Muscle layer of colon (tissue), 2 donors: Measurements from ENCODE around the gene ADK.
A peak's percentile ranks its signal among the peaks of the same experiment; 100 is the strongest.
"Not testable (repeated sequence)": the region's sequence is repeated elsewhere in the genome, so short reads cannot be mapped to it uniquely, and the experiment has no call there.

Experiments
- H3K27ac ChIP-seq: one replicate; pipeline ENCODE4 v1.7.0; 2013; ENCODE audit warnings: low read depth, mild to moderate bottlenecking, low read length, moderate library complexity
- H3K27me3 ChIP-seq, 2 donors: one replicate each; pipeline ENCODE4 v1.7.0; 2013; ENCODE audit warnings: low read length in 2 of 2, mild to moderate bottlenecking in 2 of 2; ENCODE audit not compliant: insufficient read depth in 2 of 2, control insufficient read depth in 1 of 2
- H3K36me3 ChIP-seq: one replicate; pipeline ENCODE4 v1.7.0; 2013; ENCODE audit warnings: mild to moderate bottlenecking, low read length; ENCODE audit not compliant: insufficient read depth
- H3K4me1 ChIP-seq: one replicate; pipeline ENCODE4 v1.7.0; 2013; ENCODE audit warnings: mild to moderate bottlenecking, low read length; ENCODE audit not compliant: insufficient read depth
- H3K4me3 ChIP-seq, 2 donors: one replicate each; pipeline ENCODE4 v1.7.0; 2013; ENCODE audit warnings: low read length in 2 of 2, low read depth in 1 of 2, mild to moderate bottlenecking in 1 of 2, moderate library complexity in 1 of 2
- H3K9ac ChIP-seq: one replicate; pipeline ENCODE4 v1.7.0; 2013; ENCODE audit warnings: low read length
- H3K9me3 ChIP-seq: one replicate; pipeline ENCODE4 v1.7.0; 2013; ENCODE audit warnings: mild to moderate bottlenecking, low read length
- donor health status: abdominal sarcoma.
- donor health status: Adenocarcinoma of cecum.

The ADK gene

GRCh38 chr10:74188617-74189016 lies 37.6 kb downstream of the ADK start:
- not testable (repeated sequence) for H3K27ac ChIP-seq, H3K9ac ChIP-seq, H3K9me3 ChIP-seq, H3K27me3 ChIP-seq, H3K4me3 ChIP-seq, H3K36me3 ChIP-seq
- peaks cover 14% of the 10 kb centered on the region for H3K4me1 ChIP-seq

DNA sequence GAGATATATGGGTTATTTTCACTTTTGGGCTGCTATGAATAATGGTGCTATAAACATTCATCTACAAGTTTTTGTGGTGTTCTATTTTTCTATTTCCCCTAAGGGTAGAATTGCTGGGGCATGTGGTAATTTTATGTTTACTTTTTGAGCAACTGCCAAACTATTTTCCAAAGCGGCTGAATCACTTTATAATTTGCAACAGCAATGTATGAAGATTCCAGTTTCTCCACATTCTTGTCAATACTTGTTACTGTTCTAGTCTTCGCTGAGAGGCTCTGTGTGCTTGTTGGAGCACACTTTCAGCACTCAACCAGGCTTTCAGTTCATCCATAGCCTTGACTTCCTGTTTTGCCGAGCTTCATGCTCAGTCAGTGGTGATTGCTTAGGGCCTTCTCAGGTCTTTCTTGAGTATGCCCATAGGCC lies 39.0 kb downstream of the ADK start:
- H3K4me3 ChIP-seq = no peak overlapping the region
- no peaks in the 10 kb centered on the region for H3K27me3 ChIP-seq
- peaks cover 14% of the 10 kb centered on the region for H3K4me1 ChIP-seq
- no peak overlapping the region for H3K9ac ChIP-seq
- H3K9me3 ChIP-seq = no peaks in the 10 kb centered on the region
- H3K36me3 ChIP-seq = no peaks in the 10 kb centered on the region
- peak overlapping the region; percentile 21 for H3K27ac ChIP-seq

DNA sequence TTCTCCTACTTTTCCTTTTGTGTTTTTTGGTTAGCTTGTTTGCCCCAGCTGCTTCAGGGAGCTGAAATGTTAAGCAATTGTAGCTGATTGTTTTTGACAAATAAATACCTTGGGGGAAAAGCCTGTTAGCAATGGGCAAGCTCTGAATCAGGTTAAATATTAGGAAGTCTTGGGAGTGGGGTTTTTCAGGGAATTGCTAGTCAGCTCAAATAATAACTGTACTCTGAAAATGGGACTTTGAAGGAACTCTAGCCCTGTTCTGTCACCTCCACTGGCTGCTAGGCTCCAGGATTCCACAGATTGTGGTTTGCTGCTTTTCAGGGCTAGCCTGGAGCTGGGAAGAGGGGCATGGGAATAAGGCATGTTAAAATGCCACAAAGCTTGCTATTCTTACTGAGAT lies 39.5 kb downstream of the ADK start:
- Histone ChIP-seq H3K27me3 (no peaks in the 10 kb centered on the region), H3K9ac (no peak overlapping the region)

DNA sequence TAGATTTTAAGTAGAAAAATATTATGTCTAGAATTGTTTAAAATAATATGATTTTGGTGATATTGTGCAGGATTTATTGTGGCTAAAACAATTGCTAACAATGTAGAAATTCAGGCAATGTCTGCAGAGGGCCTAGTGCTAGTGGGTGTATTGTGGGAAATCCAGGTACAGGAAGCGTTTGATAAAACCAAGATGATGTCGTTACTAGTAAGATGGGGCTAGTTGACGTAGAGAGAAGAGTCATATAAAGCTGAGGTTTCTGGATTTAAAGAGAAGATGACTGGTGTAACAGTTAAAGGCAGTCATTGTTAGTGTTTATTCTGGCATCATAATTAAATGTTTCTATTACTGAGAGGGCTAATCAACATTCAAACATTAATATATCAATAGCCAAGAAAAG lies 43.5 kb downstream of the ADK start:
- Histone ChIP-seq H3K4me1 (peaks cover 13% of the 10 kb centered on the region), H3K27ac (no peak overlapping the region), H3K9ac (no peak overlapping the region), H3K9me3 (no peaks in the 10 kb centered on the region), H3K27me3 (no peaks in the 10 kb centered on the region), H3K4me3 (no peak overlapping the region), H3K36me3 (no peaks in the 10 kb centered on the region)

More for the DNA sequence above, 39.5 kb downstream of the ADK start:
- H3K4me1 ChIP-seq = peaks cover 14% of the 10 kb centered on the region
- no peak overlapping the region for H3K4me3 ChIP-seq
- peak overlapping the region; percentile 21 for H3K27ac ChIP-seq
- H3K9me3 ChIP-seq = no peaks in the 10 kb centered on the region
- no peaks in the 10 kb centered on the region for H3K36me3 ChIP-seq

DNA sequence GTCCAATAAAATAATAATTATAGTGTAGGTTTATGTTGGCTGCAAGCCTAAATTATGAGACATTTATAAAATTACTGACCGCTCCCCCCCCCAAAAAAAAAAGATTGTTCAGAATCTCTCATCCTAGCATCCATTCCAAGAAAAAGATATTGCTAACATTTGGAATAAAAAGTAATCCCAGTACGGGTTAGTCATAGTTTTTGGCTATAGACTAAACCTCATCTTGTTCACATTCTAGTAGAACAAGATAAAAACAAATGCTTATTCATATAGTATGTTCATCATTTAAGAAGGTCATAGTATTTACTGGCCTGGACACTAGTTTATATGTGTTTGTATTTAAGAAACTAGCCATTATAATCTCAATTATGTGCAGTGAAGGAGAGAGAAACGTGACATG lies 44.0 kb downstream of the ADK start:
- Histone ChIP-seq H3K9me3 (no peaks in the 10 kb centered on the region), H3K36me3 (no peaks in the 10 kb centered on the region), H3K27me3 (no peaks in the 10 kb centered on the region), H3K9ac (no peak overlapping the region), H3K4me3 (no peak overlapping the region), H3K4me1 (peaks cover 8% of the 10 kb centered on the region), H3K27ac (no peak overlapping the region)

DNA sequence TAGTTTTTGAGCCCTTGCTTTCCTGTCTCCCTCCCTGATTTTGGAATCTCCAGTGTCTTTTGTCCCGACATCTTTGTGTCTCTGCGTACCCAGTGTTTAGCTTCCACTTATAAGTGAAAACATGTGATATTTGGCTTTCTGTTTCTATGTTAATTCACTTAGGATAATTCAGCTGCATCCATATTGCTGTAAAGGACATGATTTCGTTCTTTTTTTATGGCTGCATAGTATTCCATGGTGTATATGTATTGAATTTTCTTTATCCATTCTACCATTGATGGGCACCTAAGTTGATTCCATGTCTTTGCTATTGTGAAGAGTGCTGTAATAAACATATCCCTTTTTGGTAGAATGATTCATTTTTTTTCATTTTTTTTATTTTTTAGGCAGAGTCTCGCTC lies 48.3 kb downstream of the ADK start:
- H3K4me3 ChIP-seq = no peak overlapping the region
- no peaks in the 10 kb centered on the region for H3K36me3 ChIP-seq
- H3K9me3 ChIP-seq = no peaks in the 10 kb centered on the region
- H3K27me3 ChIP-seq = no peaks in the 10 kb centered on the region
- H3K4me1 ChIP-seq = no peaks in the 10 kb centered on the region
- no peak overlapping the region for H3K27ac ChIP-seq
- no peak overlapping the region for H3K9ac ChIP-seq

DNA sequence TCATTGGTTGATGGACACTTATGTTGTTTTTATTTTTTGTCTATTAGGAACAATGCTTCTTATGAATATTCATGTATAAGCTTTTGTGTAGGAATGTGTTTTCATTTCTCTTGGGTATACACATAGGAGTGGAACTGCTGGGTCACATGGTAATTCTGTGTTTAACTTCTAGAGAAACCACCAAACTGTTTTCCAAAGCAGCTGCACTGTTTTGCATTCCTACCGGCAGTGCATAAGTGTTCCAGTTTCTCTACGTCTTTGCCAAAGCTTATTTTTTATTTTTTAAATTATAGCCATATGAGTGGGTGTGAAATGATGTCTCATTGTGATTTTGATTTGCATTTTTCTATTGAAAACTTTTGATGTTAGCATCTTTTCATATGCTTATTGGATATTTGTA lies 51.3 kb downstream of the ADK start:
- Histone ChIP-seq H3K4me3 (no peak overlapping the region), H3K36me3 (no peaks in the 10 kb centered on the region), H3K27ac (no peak overlapping the region), H3K9ac (no peak overlapping the region), H3K4me1 (no peaks in the 10 kb centered on the region), H3K27me3 (no peaks in the 10 kb centered on the region), H3K9me3 (no peaks in the 10 kb centered on the region)

- H3K27ac ChIP-seq = no peak overlapping the region
- H3K4me3 ChIP-seq = no peak overlapping the region
- H3K9me3 ChIP-seq = no peaks in the 10 kb centered on the region
- H3K4me1 ChIP-seq = no peaks in the 10 kb centered on the region
- H3K27me3 ChIP-seq = no peaks in the 10 kb centered on the region
- H3K9ac ChIP-seq = no peak overlapping the region
- H3K36me3 ChIP-seq = no peaks in the 10 kb centered on the region
Measured at GRCh38 chr10:74206746-74207145, 55.7 kb downstream of the ADK start.

DNA sequence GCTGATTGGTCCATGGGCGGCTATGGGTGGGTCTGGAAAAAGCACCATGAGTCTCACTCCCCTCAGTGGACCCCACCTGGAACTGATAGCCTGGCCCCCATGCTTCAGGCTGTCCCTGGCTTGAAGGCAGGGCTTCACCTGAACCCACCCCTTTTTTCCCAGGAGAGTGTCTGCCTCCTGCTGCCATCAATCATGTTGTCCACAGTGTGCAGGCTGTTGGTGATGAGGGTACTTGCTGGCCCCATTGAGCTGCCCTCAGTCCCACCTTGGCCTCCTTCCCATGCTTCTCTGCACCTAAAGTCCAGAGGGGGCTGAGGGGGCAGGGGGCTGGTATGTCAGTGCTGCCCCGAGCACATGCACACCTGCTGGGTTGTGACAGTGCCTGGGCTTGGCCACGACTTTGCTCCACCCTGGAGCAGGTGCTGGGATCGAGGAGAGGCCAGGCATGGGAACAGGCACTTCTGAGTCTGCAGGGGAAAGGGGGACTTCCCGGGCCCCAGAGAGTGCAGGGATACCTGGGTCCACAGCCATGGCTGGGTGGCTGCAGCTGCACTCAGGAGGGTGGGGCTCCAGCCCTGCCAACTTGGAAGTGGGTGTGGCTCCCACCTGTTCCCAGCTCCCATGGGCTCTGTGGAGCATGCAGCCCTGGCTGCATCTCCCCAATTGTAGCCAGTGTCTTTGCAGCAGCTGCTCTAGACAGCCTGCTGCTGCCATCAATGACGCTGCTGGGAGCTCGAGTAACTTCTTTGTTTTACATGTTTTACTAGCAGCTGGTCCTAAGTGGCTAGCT lies 56.9 kb downstream of the ADK start:
- H3K9me3 ChIP-seq = no peaks in the 10 kb centered on the region

GRCh38 chr10:74208997-74209396 lies 58.0 kb downstream of the ADK start:
- Histone ChIP-seq H3K27me3 (no peaks in the 10 kb centered on the region), H3K36me3 (no peaks in the 10 kb centered on the region), H3K4me1 (no peaks in the 10 kb centered on the region), H3K9me3 (no peaks in the 10 kb centered on the region), H3K4me3 (no peak overlapping the region), H3K9ac (no peak overlapping the region), H3K27ac (no peak overlapping the region)

More for the DNA sequence above, 56.9 kb downstream of the ADK start:
- H3K27ac ChIP-seq = no peak overlapping the region
- no peak overlapping the region for H3K4me3 ChIP-seq
- H3K9ac ChIP-seq = no peak overlapping the region
- no peaks in the 10 kb centered on the region for H3K4me1 ChIP-seq
- H3K27me3 ChIP-seq = no peaks in the 10 kb centered on the region
- no peaks in the 10 kb centered on the region for H3K36me3 ChIP-seq

DNA sequence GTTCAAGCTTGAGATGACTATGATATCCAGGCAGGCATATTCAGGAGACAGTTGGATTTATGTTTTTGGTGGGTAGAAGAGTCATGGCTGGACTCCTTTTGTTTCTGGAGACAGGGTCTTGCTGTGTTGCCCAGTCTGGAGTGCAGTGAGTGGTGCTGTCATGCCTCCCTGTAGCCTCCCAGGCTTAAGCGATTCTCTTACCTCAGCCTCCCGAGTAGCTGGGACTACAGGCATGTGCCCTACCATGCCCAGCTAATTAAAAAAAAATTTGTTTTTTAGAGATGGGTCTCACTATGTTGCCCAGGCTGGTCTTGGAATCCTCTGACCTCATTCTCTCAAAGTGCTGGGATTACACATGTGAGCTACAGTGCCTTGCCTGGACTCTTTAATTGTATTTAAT lies 62.0 kb downstream of the ADK start:
- Histone ChIP-seq H3K9ac (no peak overlapping the region), H3K4me1 (no peaks in the 10 kb centered on the region), H3K9me3 (no peaks in the 10 kb centered on the region), H3K36me3 (no peaks in the 10 kb centered on the region), H3K4me3 (no peak overlapping the region), H3K27me3 (no peaks in the 10 kb centered on the region), H3K27ac (no peak overlapping the region)

- Histone ChIP-seq H3K9me3 (no peaks in the 10 kb centered on the region), H3K4me3 (no peak overlapping the region), H3K27ac (no peak overlapping the region), H3K9ac (no peak overlapping the region), H3K27me3 (no peaks in the 10 kb centered on the region), H3K4me1 (no peaks in the 10 kb centered on the region), H3K36me3 (no peaks in the 10 kb centered on the region)
Measured at GRCh38 chr10:74213571-74214162, 62.6 kb downstream of the ADK start.
